HG02973 (cell line): ENCODE results near the gene SHLD3.
"Not testable (repeated sequence)": the region's sequence is repeated elsewhere in the genome, so short reads cannot be mapped to it uniquely, and the experiment has no call there.

Experiments used
- ATAC-seq: cut with Tn5 transposase; IDR thresholded peaks from one replicate; pipeline ENCODE4 v1.9.1; 2021; ENCODE audit warnings: moderate library complexity; ENCODE audit not compliant: unreplicated experiment

SHLD3 gene

GRCh38 chr5:65676056-65676455 lies 51.2 kb downstream of the SHLD3 start:
- not testable (repeated sequence) for ATAC-seq
